ENCODE data around the gene USP27X.
A peak's percentile ranks its signal among the peaks of the same experiment; 100 is the strongest.

- TF ChIP-seq RAD21 (IDR thresholded peaks at IDR 0.05; ENCODE audit: low read depth): no peak
- TF ChIP-seq TAF1 (IDR thresholded peaks at IDR 0.05; ENCODE audit: low read depth): 0 out of 2 replicates have a peak, but pooled peaks have one; percentile 43
- TF ChIP-seq FOXM1 (IDR thresholded peaks at IDR 0.05; ENCODE audit: borderline replicate concordance, low read depth): no peak
- TF ChIP-seq EP300 (IDR thresholded peaks at IDR 0.05; ENCODE audit: borderline replicate concordance): no peak
- TF ChIP-seq, protein P1, sequence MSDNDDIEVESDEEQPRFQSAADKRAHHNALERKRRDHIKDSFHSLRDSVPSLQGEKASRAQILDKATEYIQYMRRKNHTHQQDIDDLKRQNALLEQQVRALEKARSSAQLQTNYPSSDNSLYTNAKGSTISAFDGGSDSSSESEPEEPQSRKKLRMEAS (IDR thresholded peaks at IDR 0.05): peak; percentile 66
- TF ChIP-seq CREB1 (IDR thresholded peaks at IDR 0.05; ENCODE audit: low read depth): no peak
- TF ChIP-seq YY1 (IDR thresholded peaks at IDR 0.05; ENCODE audit: low read depth): no peak
These were observed 43.3 kb downstream of the USP27X start, which contains the start of gene CLCN5 for GRCh38 chrX:49922291-49923241.
